ENCODE data around the gene CERS2.
"Not testable (repeated sequence)": the region's sequence is repeated elsewhere in the genome, so short reads cannot be mapped to it uniquely, and the experiment has no call there.

CERS2 gene

DNA sequence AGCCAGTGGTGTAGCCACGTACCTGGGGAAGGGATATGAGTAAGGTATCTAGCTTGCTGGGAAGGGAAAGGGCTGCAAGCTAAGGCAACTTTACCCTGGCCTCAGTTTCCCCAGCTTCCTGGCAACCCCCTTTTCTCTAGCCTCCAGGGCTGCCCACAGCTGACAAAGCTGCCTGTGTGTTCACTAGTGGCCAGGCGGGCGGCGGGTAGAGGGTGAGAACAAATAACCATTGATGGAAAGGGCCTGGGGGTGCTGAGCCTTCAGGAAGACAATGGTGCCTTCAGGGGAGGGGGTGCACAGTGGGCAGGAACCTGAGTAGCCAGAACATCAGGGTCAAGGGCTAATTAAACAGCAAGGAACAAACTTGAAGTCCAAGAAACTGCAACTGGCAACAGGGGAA is 6.1 kb downstream of the CERS2 start:
- DNase-seq = no peak

DNA sequence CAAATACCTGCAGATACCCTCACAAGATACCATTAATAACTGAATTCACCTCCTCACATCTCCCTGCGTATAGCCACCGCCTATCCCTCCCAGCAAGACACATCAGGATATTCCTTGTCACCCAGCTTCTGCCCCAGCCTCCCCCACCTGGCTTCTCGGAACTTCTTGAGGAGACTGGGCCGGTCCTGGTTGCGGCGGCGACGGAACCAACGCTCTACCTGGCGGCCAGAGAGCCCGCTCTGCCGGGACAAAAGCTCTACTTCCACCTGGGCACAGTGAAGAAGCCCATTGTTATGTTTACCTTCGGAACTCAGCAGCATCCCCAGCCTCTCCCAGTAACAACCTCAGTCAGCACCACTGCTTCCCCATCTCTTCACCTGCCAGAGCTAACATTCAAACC is 6.7 kb downstream of the CERS2 start:
- DNase-seq = no peak

DNA sequence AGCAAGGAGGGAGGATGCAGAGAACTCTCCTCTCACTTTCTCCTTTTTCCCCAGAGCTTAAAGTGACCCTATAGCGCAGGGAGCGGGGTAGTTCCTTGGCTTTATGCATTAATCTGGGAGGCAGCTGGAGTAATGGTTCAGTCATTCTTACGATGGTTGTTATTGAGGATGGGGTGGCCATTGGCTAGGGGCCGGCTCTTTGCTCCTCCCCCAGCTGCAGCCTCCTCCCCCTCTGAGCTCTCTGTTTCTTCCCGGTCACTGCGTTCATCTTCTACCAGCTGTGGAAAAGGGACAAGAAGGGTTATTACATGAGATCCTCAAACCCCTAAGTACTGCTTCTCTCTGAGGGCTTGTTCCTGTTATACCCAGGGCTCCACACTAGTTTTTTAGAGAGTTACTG is 8.6 kb downstream of the CERS2 start:
- DNase-seq = no peak

DNA sequence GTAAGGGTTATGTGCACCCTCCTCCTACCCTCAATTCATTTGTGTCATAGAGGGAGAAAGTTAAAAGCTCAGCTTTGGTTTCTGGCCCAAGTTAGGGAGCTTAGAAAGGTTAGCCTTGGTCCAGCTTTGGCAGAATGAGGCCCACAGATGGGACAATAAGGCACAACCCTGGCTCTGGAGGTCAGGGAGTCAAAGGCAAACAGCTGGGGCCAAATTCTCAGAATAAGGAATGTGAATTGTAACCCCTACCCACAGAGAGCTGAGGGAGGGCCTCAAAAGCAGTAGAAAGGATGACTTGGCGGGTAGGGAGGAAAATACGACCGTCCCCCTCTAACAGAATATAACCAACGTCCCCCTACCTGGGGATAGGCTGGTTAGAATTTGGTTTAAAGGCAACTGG is 9.0 kb downstream of the CERS2 start:
- no peak for DNase-seq

DNA sequence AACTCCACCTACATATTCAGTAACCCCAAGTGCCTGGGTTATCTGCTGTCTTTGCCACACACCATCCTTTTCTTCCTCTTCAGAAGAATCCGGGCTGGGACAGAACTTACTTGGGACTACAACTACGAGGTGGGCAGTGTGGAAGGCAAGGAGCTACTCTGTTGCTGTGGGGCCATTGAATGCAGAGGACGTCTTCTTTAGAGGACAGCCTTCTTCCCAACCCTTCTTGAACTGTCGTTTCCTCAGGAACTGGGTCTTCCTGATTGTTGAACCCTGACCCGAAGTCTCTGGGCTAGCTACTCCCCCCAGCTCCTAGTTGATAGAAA is 10.5 kb downstream of the CERS2 start:
- no peak for DNase-seq

DNA sequence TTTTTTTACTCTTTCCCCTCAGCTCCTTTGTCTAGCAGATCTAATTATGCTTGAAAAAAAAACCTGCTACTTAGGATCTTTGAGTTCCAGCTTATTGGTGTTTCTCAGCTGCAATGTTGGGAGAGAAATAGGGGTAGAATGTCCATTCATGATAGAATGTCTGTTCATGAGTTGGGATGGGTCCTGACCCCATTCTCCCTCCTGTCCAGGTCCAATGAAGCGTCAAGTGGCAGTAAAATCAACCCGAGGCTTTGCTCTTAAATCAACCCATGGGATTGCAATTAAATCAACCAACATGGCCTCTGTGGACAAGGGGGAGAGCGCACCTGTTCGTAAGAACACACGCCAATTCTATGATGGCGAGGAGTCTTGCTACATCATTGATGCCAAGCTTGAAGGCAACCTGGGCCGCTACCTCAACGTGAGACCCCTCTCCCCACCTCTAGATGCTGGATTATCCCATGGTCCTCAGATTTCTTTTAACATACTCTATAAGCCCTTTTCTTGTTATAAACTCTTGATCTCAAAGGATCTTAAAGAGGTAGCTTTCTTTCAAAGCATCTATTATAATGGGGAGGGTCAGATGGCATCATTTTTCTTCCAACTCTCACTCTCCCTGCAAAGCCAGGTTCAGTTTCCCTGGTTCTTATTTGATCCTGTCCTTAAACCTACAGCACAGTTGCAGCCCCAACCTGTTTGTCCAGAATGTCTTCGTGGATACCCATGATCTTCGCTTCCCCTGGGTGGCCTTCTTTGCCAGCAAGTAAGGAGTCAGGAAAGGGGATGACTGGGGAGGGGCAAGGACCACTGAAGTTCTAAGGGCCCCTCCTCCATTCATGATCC is 11.1 kb downstream of the CERS2 start:
- no peak for DNase-seq

DNA sequence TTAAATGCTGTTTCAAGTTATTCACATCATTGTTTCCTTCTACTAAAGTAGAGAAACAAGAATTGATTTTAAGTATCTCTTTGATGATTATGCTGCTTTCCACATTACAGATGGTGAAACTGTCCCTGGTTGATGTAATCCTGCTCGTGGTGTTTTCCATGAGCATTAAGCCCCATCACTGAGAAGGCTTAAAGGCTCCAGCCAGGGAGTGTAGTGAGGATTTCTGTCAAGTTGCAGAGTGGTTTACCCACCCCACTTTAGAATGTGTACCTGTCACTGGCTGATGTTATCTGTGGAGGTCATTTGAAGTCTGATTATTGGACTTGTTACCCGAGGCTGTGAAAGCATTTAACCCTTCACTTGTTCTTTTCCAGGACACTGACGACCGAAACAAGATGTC is 12.9 kb downstream of the CERS2 start:
- peak in 1 of 2 experiments; percentile 12 for DNase-seq

DNA sequence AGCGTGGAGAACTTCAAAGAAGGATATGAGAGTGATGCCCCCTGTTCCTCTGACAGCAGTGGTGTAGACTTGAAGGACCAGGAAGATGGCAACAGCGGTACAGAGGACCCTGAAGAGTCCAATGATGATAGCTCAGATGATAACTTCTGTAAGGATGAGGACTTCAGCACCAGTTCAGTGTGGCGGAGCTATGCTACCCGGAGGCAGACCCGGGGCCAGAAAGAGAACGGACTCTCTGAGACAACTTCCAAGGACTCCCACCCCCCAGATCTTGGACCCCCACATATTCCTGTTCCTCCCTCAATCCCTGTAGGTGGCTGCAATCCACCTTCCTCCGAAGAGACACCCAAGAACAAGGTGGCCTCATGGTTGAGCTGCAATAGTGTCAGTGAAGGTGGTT is 14.0 kb downstream of the CERS2 start:
- DNase-seq = no peak

DNA sequence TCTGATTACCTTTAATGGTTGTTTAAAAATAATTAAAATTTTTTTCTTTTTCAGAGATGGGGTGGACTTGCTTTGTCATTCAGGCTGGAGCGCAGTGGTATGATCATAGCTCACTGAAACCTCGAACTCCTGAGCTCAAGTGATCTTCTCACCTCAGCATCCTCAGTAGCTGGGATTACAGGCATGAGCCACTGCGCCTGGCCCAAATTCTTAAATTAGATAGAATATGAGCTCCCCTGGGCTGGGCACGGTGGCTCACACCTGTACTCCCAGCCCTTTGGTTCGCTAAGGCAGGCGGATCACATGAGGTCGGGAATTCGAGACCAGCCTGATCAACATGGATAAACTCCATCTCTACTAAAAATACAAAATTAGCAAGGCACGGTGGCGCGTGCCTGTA is 17.0 kb downstream of the CERS2 start:
- no peak for DNase-seq

DNA sequence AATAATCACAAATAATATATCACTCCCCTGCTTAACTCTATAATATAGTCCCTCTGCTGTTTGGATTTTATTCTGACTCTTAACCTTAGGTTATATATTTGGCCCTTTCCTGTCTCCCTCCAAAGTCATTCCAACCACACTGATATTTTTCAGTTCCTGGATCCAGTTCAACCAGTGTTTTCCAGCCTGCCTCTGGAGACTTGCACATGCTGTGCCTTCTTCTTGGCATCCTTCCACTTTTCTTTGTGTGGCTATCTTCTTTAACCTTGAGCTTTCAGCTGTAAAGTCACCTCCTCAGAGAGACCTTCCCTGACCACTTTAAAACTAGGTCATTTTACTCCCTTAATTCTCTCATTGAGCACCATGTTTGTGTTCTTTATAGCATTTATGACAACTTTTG is 19.4 kb downstream of the CERS2 start:
- DNase-seq = no peak

DNA sequence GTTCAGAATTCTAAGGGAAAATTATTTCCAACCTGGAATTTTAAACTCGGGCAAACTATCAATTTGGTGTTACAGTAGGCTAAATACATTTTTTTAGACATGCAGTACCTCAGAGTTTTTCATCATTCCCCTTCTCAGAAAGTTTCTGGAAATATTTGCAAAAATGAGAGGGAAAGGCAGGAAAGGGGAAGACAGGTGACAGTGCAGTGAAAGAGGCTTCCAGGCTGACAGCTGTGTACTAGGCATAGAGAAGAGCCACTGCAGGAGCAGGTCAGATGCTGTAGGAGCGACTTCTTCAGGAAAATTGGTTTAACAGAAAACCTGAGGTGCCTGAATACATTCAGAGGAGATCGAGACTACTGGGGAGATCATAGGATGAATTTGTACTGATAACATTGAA is 19.9 kb downstream of the CERS2 start:
- no peak for DNase-seq

DNA sequence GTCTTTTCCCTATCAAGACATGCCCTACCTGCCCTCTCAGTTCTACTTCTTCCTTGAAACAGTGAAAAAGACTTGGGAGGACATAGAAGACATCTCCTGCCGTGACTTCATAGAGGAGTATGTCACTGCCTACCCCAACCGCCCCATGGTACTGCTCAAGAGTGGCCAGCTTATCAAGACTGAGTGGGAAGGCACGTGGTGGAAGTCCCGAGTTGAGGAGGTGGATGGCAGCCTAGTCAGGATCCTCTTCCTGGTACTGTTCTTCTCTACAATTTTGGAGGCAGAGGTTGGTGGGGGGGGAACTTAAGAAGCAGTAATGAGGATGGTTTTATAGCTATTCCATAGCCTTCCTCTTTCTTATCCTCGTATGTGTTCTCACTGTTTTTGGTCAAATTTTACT is 29.8 kb downstream of the CERS2 start:
- DNase-seq = no peak

DNA sequence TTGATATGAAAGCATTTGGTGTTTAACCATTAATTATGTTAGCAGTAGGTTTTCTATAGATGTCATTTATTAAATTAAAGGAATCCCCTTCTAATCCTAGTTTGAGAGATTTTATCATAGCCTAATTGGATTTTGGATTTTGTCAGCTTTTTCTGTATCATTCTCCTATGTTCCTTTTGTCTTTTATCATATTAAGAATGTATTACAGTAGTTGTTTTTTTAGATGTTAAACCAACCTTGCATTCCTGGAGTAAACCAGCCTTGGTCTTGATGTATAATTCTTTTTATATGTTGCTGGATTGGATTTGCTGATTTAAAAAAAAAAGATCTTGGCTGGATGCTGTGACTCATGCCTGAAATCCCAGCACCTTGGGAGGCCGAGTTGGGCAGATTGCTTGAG is 42.9 kb downstream of the CERS2 start:
- DNase-seq = no peak

DNA sequence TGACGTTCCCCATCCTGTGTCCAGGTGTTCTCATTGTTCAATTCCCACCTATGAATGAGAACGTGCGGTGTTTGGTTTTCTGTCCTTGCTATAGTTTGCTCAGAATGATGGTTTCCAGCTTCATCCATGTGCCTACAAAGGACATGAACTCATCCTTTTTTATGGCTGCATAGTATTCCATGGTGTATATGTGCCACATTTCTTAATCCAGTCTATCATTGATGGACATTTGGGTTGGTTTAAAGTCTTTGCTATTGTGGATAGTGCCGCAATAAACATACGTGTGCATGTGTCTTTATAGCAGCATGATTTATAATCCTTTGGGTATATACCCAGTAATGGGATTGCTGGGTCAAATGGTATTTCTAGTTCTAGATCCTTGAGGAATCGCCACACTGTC is 45.9 kb downstream of the CERS2 start:
- not testable (repeated sequence) for DNase-seq

DNA sequence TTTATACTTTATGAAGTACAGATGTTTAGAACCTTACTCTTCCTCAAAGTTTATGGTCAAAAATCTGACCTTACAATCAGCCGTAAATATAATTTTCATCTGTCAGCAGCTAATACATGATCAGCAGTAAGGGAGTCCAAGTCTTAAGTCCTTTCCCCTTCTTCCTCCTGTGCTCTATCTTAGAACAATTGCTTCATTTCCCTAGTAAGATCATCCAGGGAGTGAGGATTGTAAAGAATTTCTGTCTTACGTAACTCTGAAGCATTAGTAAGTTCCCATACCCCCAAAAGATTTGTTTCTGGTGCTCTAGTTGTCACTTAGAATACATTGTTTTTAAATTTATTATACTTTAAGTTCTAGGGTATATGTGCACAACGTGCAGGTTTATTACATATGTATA is 46.3 kb downstream of the CERS2 start:
- DNase-seq = no peak

DNA sequence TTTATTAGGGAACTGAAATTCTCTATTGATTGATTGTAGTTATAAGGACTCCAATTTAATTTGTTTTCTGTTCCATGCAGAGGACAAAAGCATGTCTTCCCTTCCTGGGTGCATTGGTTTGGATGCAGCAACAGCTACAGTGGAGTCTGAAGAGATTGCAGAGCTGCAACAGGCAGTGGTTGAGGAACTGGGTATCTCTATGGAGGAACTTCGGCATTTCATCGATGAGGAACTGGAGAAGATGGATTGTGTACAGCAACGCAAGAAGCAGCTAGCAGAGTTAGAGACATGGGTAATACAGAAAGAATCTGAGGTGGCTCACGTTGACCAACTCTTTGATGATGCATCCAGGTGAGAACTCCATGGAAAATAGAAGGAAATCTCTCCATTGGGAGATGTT is 47.0 kb downstream of the CERS2 start:
- no peak for DNase-seq

DNA sequence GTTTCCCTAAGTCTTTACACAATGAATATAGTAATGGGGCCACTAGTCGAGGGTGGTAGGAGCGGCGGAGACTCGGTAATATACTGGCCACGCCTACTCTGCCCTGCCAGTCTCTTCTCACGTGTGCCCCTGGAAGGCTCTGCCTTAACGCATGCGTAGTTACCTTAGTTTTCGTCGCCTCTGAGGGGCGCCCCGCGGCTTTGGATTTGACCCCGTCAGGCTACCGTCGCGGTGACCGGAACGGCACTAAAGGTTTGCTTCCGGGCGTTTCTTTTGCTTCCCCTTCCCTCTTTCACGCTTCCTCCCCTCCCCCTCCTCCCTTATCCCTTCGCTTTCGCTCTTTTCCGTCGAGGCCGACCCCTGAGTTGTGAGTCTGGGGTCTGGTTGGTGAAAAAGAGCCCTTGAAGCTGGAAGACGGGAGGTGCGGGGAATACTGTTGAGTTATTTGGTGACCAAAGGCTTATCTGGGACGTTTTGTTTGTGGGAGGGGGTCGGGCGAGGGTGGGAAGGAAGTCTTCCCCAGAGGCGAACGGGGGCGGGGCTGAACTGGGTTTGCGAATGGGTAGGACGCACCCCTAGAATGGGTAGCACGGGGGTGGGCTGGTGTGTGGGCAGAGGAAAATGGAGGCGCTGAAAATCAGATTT is 48.4 kb downstream of the CERS2 start, which contains the start of gene SETDB1:
SETDB1 (plus strand) TSS at position 267 of the 645 bp plus-strand sequence. CDS start 1,352 bp downstream, outside the sequence.
- peak; percentile 96 to 98 for DNase-seq

DNA sequence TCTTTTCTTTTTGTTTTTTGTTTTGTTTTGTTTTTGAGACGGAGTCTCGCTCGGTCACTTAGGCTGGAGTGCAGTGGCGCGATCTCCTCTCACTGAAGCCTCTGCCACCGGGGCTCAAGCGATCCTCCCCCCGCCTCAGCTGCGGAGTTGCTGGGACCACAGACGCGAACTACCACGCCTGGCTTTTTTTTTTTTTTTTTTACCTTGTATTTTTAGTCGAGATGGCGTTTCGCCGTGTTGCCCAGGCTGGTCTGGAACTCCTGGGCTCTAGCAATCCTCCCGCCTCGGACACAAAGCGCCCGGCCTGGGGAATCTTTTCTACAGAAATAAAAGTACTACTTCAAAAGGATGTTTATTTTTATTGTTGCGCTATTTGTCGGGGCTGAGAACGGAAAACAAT is 49.6 kb downstream of the CERS2 start:
- no peak for DNase-seq

DNA sequence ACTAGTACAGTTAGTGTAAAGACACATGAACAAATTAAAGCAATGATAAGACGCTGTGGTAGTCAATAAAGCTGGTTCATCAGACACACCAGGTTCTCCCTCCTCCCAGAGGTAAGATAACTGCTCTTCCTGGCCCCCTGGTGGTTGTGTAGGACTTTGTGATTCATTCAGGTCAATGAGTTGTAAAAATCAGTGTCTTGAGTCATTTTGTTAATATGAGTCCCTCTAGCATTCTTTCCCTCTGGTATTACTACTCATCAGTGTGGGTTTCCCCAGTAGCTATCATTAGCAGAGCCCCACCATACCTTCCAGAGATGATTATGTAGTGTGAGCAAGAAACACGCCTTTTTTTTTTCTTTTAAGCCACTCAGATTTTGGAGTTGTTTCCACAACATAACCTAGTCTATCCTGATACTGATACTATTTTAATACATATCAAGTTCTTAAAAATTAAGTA is 52.1 kb downstream of the CERS2 start:
- peak; percentile 35 to 70 for DNase-seq

DNA sequence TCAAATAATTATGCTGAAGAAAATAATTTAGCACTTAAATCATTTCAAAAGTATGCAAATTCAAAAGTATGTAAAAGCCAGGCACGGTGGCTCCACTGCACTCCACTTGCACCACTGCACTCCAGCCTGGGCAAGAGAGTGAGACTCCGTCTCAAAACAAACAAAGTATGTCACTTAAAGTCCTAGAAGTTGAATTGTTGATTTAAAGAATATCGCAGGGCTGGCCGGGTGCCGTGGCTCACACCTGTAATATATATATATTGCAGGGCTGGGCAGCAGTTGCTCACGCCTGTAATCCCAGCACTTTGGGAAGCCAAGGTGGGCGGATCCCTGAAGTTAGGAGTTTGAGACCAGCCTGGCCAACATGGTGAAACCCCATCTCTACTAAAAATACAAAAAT is 57.2 kb downstream of the CERS2 start:
- no peak for DNase-seq
